Activated CD4-positive, alpha-beta T cell treated with anti-CD3 and anti-CD28 coated beads, Interleukin-2, Interleukin-4, amounts not matched to agents 100 ng/mL and 50 ng/mL, durations not matched to agents 16 hours and 8 hours (primary cell): ENCODE results near the gene RAD51AP2.

Experiments
- DNase-seq: peaks from one replicate; pipeline ENCODE4 v3.0.0-alpha.2; 2020; ENCODE audit warnings: low spot score

The RAD51AP2 gene

DNA sequence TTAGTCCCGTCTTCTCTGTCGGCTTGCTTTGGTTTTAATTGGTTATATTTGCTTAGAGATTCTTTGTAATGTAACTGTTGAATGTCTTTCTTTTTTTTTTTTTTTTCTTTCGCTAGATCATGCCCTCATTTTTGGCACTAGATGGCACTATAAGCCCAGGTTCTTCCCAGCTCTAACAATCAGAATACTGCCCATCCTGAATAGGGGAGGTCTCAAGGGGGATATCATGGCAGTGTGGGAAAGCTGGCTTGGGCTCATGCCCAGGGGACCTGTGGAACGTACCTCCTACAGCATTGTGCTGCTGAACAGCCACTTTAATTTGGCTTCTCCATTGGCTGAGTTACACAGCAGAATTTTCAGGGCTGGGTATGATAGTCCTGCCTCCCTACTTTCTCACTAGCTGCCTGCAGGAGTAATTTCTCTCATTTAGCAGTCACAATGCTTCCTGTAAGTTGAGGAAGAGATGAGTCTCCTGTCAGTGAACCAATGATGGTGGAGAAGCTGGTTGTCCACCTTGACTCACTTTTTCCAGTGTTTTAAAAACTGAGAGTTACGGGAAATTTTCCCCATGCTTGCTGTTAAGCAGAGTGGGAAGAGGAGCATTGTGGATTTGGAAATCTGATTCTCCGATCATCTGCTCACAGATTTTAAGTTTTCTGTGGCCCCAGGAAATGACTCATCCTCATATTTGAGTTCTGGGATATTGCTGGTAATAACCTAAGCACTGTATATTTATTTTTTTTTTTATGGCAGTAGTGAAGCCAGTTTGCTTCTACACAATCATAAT, 47.2 kb downstream of the RAD51AP2 start:
- DNase-seq, result no peak

DNA sequence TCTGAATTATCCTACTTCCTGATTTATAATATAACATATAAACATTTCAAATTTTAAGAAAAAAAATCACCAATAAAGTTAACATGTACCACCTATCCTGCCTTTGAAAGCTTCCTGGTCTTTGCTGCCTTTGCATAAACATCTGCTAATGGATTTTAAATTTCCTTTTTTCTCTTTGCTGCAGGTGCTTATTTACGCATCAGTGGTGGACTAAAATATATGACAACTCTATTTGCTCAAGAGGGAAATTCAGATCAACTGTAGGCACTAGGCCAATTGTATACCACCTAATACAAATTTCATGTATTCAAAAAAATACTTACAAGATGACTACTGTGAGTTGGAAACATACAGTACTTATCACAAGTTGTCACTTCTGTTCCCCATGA, 57.2 kb downstream of the RAD51AP2 start:
- no peak for DNase-seq
